HFFc6 (cell line): ENCODE measurements around the gene MAMLD1. TPM values are rescaled to one million over a fixed set of nuclear protein-coding genes. Genes with fewer than 3 reads are reported as not detected.

ENCODE experiments used
- DNase-seq: peaks from one replicate; pipeline ENCODE4 v3.0.0-alpha.2; 2018
- H3K27ac Mint-ChIP-seq: 2 replicates; pipeline ENCODE4 v1.8.0; 2020; ENCODE audit warnings: mild to moderate bottlenecking, mixed read lengths
- H3K27me3 Mint-ChIP-seq: 2 replicates; pipeline ENCODE4 v1.8.0; 2021; ENCODE audit warnings: mild to moderate bottlenecking, moderate library complexity, mixed read lengths; ENCODE audit not compliant: insufficient read depth
- H3K36me3 Mint-ChIP-seq: 2 replicates; pipeline ENCODE4 v1.8.0; 2021; ENCODE audit warnings: low read depth, mixed read lengths
- H3K4me1 Mint-ChIP-seq: 2 replicates; pipeline ENCODE4 v1.8.0; 2020; ENCODE audit warnings: low read depth, mixed read lengths
- H3K4me3 Mint-ChIP-seq: 2 replicates; pipeline ENCODE4 v1.8.0; 2020; ENCODE audit warnings: mild to moderate bottlenecking, moderate library complexity, mixed read lengths
- H3K9me3 Mint-ChIP-seq: 2 replicates; pipeline ENCODE4 v1.8.0; 2020; ENCODE audit warnings: mild to moderate bottlenecking, mixed read lengths
- total RNA-seq, 6 experiments: library from RNA; stranded (reverse); fragmentation: NEBNext Ultra II Directional; extraction: Animal tissue kit (Norgen Biotek cat#: 25700); gene quantifications; 2 replicates in 1 of 6; 3 replicates in 5 of 6; pipeline ENCODE4 v1.2.3, GENCODE V29; 2021
- TF ChIP-seq, protein P1 (sequence below): fragments of 200-600 bp; sonication (generic); IDR thresholded peaks from 2 replicates; pipeline ENCODE4 v1.5.0; 2021; ENCODE audit warnings: antibody characterized with exemption, mild to moderate bottlenecking

The MAMLD1 gene
- total RNA-seq, 6 experiments from 2014 or later, result 4.0 to 5.3 (median 4.7) TPM

DNA sequence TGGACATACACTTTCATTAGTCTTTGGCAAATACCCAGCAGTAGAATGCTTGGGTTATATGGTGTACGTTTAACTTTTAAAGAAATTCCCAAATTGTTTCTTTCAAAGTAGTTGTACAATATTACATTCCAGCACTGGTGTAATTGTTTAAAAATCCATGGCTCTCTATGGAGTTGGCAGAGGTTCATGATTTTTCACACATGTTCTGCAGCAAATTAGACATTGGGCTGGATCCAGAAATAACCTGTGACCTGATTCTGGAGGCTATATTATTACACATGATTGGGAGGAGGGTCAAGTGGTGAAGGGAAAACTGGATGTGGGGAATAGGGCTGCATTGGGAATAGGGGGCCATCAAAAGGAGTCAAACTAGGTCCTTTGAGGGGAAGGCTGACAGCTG lies 41.9 kb downstream of the MAMLD1 start:
- no peak for DNase-seq
- no peaks in the 10 kb centered on the region for H3K9me3 Mint-ChIP-seq
- H3K27me3 Mint-ChIP-seq, result no peaks in the 10 kb centered on the region
- H3K4me1 Mint-ChIP-seq, result no peaks in the 10 kb centered on the region
- no peak overlapping the region for H3K4me3 Mint-ChIP-seq
- TF ChIP-seq, protein P1, sequence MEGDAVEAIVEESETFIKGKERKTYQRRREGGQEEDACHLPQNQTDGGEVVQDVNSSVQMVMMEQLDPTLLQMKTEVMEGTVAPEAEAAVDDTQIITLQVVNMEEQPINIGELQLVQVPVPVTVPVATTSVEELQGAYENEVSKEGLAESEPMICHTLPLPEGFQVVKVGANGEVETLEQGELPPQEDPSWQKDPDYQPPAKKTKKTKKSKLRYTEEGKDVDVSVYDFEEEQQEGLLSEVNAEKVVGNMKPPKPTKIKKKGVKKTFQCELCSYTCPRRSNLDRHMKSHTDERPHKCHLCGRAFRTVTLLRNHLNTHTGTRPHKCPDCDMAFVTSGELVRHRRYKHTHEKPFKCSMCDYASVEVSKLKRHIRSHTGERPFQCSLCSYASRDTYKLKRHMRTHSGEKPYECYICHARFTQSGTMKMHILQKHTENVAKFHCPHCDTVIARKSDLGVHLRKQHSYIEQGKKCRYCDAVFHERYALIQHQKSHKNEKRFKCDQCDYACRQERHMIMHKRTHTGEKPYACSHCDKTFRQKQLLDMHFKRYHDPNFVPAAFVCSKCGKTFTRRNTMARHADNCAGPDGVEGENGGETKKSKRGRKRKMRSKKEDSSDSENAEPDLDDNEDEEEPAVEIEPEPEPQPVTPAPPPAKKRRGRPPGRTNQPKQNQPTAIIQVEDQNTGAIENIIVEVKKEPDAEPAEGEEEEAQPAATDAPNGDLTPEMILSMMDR, result no peak
- no peaks in the 10 kb centered on the region for H3K36me3 Mint-ChIP-seq
- H3K27ac Mint-ChIP-seq, result no peak overlapping the region

DNA sequence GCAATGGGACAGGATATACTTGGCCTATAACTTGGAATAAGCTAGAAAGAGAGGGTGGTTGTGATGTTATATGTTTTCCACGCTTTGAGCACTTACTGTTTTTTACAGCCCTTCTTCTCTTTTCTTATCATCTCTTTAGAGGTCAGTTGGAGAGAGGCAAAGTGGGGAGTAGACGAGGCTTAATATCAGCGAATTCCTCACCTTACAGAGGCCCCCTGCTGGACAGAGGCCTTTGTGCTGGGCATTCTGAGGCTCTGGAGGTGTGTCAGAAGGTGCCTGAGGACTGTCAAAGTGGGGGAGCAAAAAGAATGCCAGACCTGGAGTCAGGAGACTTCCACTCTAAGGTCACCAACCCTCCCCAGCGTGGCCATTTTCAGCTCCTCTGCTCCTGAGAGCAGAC lies 42.5 kb downstream of the MAMLD1 start:
- Mint-ChIP-seq H3K9me3 (no peaks in the 10 kb centered on the region), H3K4me1 (no peaks in the 10 kb centered on the region), H3K27me3 (no peaks in the 10 kb centered on the region), H3K4me3 (no peak overlapping the region), H3K36me3 (no peaks in the 10 kb centered on the region), H3K27ac (no peak overlapping the region)
- TF ChIP-seq, protein P1, result peak; percentile 37; the same call in 1 of the 2 replicates
- no peak for DNase-seq

DNA sequence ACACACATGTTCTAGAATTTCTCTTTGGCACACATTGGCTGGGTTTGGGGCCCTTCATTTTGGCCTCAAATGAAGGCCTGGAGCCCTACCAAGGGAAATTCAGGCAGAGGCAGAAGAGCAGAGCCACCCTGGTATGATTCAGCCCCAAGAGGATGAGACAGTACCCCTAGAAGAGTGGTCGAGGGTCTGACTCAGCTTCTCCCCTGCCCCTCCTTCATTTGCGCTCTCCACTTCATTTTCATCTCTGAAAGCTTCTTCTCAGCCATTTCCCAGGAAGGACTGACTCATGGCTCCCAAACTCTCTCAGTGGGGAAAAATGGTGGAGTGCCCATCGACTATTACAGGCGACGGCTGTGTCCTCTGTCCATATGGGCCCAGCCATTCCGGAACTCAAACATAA lies 43.5 kb downstream of the MAMLD1 start:
- Mint-ChIP-seq H3K9me3 (no peaks in the 10 kb centered on the region), H3K27ac (no peak overlapping the region), H3K4me1 (no peaks in the 10 kb centered on the region), H3K4me3 (no peak overlapping the region), H3K27me3 (no peaks in the 10 kb centered on the region), H3K36me3 (no peaks in the 10 kb centered on the region)
- no peak for DNase-seq
- TF ChIP-seq, protein P1, result no peak

DNA sequence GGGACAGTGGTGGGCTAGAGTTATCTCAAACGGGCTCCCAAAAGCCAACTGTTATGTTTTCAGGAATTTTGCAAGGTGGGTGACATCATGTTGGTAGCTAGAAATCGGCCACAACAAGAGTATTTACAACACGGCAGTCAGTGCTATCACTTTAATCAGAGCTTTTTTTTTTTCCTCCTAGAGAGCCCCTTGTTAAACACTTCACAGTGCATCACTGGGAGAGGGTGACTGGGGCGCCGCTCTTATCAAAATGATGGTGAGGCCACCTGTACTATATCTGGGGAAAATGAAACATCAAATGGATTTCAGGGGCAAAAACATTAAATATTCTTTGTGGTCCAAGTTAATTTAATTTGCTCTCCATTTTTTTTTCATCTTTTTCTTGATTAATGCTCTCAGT lies 44.9 kb downstream of the MAMLD1 start:
- Mint-ChIP-seq H3K4me1 (no peaks in the 10 kb centered on the region), H3K4me3 (no peak overlapping the region), H3K36me3 (no peaks in the 10 kb centered on the region), H3K9me3 (no peaks in the 10 kb centered on the region), H3K27me3 (no peaks in the 10 kb centered on the region; the same call in 1 of the 2 replicates), H3K27ac (no peak overlapping the region)
- DNase-seq, result no peak
- TF ChIP-seq, protein P1, result no peak

DNA sequence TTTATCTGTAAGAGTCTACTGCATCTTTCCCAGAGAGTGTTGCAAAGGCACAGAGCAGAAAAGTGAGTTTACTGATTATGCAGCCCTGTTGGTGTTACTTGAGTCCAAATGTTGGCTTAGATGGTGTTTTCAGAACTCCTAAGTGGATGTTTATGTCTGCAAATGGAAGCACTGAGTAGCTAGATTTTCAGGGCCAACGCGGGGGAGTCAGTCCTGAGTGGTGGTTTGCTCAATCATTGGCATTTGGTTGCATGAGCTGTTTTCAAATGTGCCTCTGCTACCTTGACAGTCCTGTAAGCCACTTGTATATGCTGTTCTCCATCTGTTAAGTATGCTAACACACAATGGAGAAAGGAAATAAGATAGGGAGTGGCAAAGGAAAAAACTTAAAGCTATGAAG lies 45.4 kb downstream of the MAMLD1 start:
- TF ChIP-seq, protein P1, result no peak
- H3K27me3 Mint-ChIP-seq, result no peaks in the 10 kb centered on the region; the same call in 1 of the 2 replicates
- H3K36me3 Mint-ChIP-seq, result no peaks in the 10 kb centered on the region
- H3K9me3 Mint-ChIP-seq, result no peaks in the 10 kb centered on the region
- no peaks in the 10 kb centered on the region for H3K4me1 Mint-ChIP-seq
- H3K4me3 Mint-ChIP-seq, result no peak overlapping the region
- no peak for DNase-seq
- H3K27ac Mint-ChIP-seq, result no peak overlapping the region

DNA sequence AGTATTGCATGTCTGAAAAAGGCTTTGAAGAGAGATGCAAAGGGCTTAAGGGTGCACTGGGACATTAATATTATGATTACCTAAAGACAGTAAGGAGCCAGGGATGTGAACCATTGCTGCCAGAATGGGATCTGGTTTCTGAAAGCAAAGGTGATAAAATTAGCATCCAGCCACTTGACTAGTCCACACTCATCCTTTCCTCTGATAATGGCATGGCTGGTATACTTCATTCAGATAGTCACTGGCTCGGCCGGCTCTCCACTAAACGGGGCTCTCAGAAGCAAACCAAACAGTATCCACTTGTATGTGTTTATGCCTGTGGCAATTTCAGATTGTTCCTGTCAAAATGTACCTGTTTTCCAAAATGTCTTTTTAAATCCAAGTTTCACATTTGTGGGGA lies 46.4 kb downstream of the MAMLD1 start:
- DNase-seq, result no peak
- H3K4me3 Mint-ChIP-seq, result no peak overlapping the region
- no peaks in the 10 kb centered on the region; the same call in 1 of the 2 replicates for H3K27me3 Mint-ChIP-seq
- no peak overlapping the region for H3K27ac Mint-ChIP-seq
- TF ChIP-seq, protein P1, result no peak
- no peaks in the 10 kb centered on the region for H3K4me1 Mint-ChIP-seq
- H3K36me3 Mint-ChIP-seq, result no peaks in the 10 kb centered on the region
- H3K9me3 Mint-ChIP-seq, result no peaks in the 10 kb centered on the region
